ENCODE measurements around the gene LEMD3. TPM values are rescaled to one million over a fixed set of nuclear protein-coding genes. Genes with fewer than 3 reads are reported as not detected.

The LEMD3 gene
- polyA plus RNA-seq, 1 donor from 2014 or later = 41.0 TPM

DNA sequence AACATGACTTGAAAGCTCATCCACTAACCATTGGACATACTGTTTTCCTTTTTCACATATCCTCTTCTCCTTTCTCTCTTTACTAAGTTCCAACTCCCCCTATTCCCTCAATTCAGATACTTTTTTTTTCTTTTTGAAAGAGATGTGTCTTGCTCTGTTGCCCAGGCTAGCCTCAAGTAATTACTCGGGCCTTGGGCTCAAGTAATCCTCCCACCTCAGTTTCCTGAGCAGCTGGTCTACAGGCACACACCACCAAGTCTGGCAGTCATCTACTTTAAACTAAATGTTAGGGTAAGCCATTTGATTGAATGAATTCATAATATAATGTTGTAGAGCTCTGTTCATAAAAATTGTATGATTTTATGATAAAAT is 15.5 kb downstream of the LEMD3 start:
- H3K9me2 ChIP-seq (ENCODE audit: insufficient read depth, low read length) = no peaks in the 10 kb centered on the region
- no peaks in the 10 kb centered on the region for H3K36me3 ChIP-seq (ENCODE audit: insufficient read depth, low read length)
- H3K27ac ChIP-seq (ENCODE audit: low read length) = no peak overlapping the region
- no peak overlapping the region for H3K4me3 ChIP-seq (ENCODE audit: low read length)
- no peaks in the 10 kb centered on the region for H4K20me1 ChIP-seq (ENCODE audit: insufficient read depth)
- no peaks in the 10 kb centered on the region for H3F3A ChIP-seq (ENCODE audit: insufficient read depth, low read length, poor library complexity, severe bottlenecking)
- H3K4me2 ChIP-seq (ENCODE audit: low read length) = no peak overlapping the region
- H2AFZ ChIP-seq (ENCODE audit: low read depth, low read length) = no peak overlapping the region
- peaks cover 53% of the 10 kb centered on the region for H3K79me2 ChIP-seq (replicated peaks; ENCODE audit: insufficient read depth, low read length)
- H3K9ac ChIP-seq (ENCODE audit: low read length) = no peak overlapping the region
- no peaks in the 10 kb centered on the region for H3K9me3 ChIP-seq (ENCODE audit: low read length)
- TF ChIP-seq POLR2AphosphoS5 (IDR thresholded peaks at IDR 0.05) (no peak), CTCF (IDR thresholded peaks at IDR 0.05; ENCODE audit: poor library complexity, severe bottlenecking) (no peak), MXI1 (conservative IDR thresholded peaks at IDR 0.05; ENCODE audit: poor library complexity, severe bottlenecking) (no peak), SMC3 (conservative IDR thresholded peaks at IDR 0.05; ENCODE audit: poor library complexity) (no peak), TAF1 (IDR thresholded peaks at IDR 0.05; ENCODE audit: low read depth) (no peak), EP300 (conservative IDR thresholded peaks at IDR 0.05; ENCODE audit: poor library complexity, severe bottlenecking) (no peak), EZH2 (IDR thresholded peaks at IDR 0.05; ENCODE audit: borderline replicate concordance, insufficient read depth, low read length, poor library complexity, severe bottlenecking) (no peak), REST (IDR thresholded peaks at IDR 0.05; ENCODE audit: borderline replicate concordance) (no peak), RAD21 (conservative IDR thresholded peaks at IDR 0.05) (no peak)
- H3K27me3 ChIP-seq (ENCODE audit: insufficient read depth, low read depth, low read length) = no peaks in the 10 kb centered on the region

- H3K27me3 ChIP-seq (ENCODE audit: insufficient read depth, low read depth, low read length) = no peaks in the 10 kb centered on the region
- no peaks in the 10 kb centered on the region for H3F3A ChIP-seq (ENCODE audit: insufficient read depth, low read length, poor library complexity, severe bottlenecking)
- no peak overlapping the region for H3K27ac ChIP-seq (ENCODE audit: low read length)
- no peak overlapping the region for H3K4me2 ChIP-seq (ENCODE audit: low read length)
- peaks cover 46% of the 10 kb centered on the region for H3K79me2 ChIP-seq (replicated peaks; ENCODE audit: insufficient read depth, low read length)
- no peaks in the 10 kb centered on the region for H4K20me1 ChIP-seq (ENCODE audit: insufficient read depth)
- no peak overlapping the region for H3K4me3 ChIP-seq (ENCODE audit: low read length)
- no peaks in the 10 kb centered on the region for H3K36me3 ChIP-seq (ENCODE audit: insufficient read depth, low read length)
- no peak for TF ChIP-seq REST (IDR thresholded peaks at IDR 0.05; ENCODE audit: borderline replicate concordance)
- TF ChIP-seq CTCF (IDR thresholded peaks at IDR 0.05; ENCODE audit: poor library complexity, severe bottlenecking) = no peak
- TF ChIP-seq SMC3 (conservative IDR thresholded peaks at IDR 0.05; ENCODE audit: poor library complexity) = no peak
- no peak for TF ChIP-seq EP300 (conservative IDR thresholded peaks at IDR 0.05; ENCODE audit: poor library complexity, severe bottlenecking)
- TF ChIP-seq TAF1 (IDR thresholded peaks at IDR 0.05; ENCODE audit: low read depth) = no peak
- no peak for TF ChIP-seq POLR2AphosphoS5 (IDR thresholded peaks at IDR 0.05)
- TF ChIP-seq EZH2 (IDR thresholded peaks at IDR 0.05; ENCODE audit: borderline replicate concordance, insufficient read depth, low read length, poor library complexity, severe bottlenecking) = no peak
- no peak for TF ChIP-seq MXI1 (conservative IDR thresholded peaks at IDR 0.05; ENCODE audit: poor library complexity, severe bottlenecking)
- TF ChIP-seq RAD21 (conservative IDR thresholded peaks at IDR 0.05) = no peak
- H3K9me2 ChIP-seq (ENCODE audit: insufficient read depth, low read length) = no peaks in the 10 kb centered on the region
- H2AFZ ChIP-seq (ENCODE audit: low read depth, low read length) = no peak overlapping the region
- H3K9me3 ChIP-seq (ENCODE audit: low read length) = no peaks in the 10 kb centered on the region
- H3K9ac ChIP-seq (ENCODE audit: low read length) = no peak overlapping the region
These were observed 18.3 kb downstream of the LEMD3 start for GRCh38 chr12:65187665-65188064.
